Measurements from ENCODE around the gene GSTM5.
"Not testable (repeated sequence)": the region's sequence is repeated elsewhere in the genome, so short reads cannot be mapped to it uniquely, and the experiment has no call there.

DNA sequence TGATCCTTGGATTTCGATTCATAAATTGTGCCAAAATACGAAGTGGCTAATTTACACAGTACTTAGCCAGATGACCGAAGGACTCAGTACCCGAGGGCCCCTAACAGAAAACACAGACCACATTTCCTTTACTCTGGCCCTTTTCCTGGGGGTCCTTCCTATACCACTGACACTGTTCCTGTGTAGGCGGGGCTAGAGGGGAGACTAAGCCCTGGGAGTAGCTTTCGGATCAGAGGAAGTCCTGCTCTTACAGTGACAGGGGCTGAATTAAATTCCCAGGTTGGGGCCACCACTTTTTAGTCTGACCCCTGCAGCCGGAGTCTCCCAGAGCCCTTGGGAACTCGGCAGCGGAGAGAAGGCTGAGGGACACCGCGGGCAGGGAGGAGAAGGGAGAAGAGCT lies 24.9 kb upstream of the GSTM5 start:
- TF ChIP-seq ISL1 (CRISPR knock-in tag; IDR thresholded peaks at IDR 0.05); PPARA (CRISPR knock-in tag; IDR thresholded peaks at IDR 0.05; ENCODE audit: borderline replicate concordance); OSR1 (CRISPR knock-in tag; IDR thresholded peaks at IDR 0.05); TOX (CRISPR knock-in tag; IDR thresholded peaks at IDR 0.05; ENCODE audit: borderline replicate concordance); ZNF565 (CRISPR knock-in tag; conservative IDR thresholded peaks at IDR 0.05; ENCODE audit: low read depth); ZC3H10 (CRISPR knock-in tag; IDR thresholded peaks at IDR 0.05); GLIS3 (CRISPR knock-in tag; IDR thresholded peaks at IDR 0.05); BACH2 (CRISPR knock-in tag; IDR thresholded peaks at IDR 0.05; ENCODE audit: borderline replicate concordance); RARB (CRISPR knock-in tag; IDR thresholded peaks at IDR 0.05); ARNTL (CRISPR knock-in tag; IDR thresholded peaks at IDR 0.05; ENCODE audit: borderline replicate concordance, low read depth); SNAI2 (CRISPR knock-in tag; IDR thresholded peaks at IDR 0.05): not testable (repeated sequence)
- TF ChIP-seq, protein P1, sequence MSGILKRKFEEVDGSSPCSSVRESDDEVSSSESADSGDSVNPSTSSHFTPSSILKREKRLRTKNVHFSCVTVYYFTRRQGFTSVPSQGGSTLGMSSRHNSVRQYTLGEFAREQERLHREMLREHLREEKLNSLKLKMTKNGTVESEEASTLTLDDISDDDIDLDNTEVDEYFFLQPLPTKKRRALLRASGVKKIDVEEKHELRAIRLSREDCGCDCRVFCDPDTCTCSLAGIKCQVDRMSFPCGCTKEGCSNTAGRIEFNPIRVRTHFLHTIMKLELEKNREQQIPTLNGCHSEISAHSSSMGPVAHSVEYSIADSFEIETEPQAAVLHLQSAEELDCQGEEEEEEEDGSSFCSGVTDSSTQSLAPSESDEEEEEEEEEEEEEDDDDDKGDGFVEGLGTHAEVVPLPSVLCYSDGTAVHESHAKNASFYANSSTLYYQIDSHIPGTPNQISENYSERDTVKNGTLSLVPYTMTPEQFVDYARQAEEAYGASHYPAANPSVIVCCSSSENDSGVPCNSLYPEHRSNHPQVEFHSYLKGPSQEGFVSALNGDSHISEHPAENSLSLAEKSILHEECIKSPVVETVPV (CRISPR knock-in tag; IDR thresholded peaks at IDR 0.05), result not testable (repeated sequence)
- TF ChIP-seq, protein P2, sequence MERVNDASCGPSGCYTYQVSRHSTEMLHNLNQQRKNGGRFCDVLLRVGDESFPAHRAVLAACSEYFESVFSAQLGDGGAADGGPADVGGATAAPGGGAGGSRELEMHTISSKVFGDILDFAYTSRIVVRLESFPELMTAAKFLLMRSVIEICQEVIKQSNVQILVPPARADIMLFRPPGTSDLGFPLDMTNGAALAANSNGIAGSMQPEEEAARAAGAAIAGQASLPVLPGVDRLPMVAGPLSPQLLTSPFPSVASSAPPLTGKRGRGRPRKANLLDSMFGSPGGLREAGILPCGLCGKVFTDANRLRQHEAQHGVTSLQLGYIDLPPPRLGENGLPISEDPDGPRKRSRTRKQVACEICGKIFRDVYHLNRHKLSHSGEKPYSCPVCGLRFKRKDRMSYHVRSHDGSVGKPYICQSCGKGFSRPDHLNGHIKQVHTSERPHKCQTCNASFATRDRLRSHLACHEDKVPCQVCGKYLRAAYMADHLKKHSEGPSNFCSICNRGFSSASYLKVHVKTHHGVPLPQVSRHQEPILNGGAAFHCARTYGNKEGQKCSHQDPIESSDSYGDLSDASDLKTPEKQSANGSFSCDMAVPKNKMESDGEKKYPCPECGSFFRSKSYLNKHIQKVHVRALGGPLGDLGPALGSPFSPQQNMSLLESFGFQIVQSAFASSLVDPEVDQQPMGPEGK (CRISPR knock-in tag; IDR thresholded peaks at IDR 0.05; ENCODE audit: borderline replicate concordance), result not testable (repeated sequence)
